PC-3 (cell line): ENCODE results near the gene RPL15. TPM values are rescaled to one million over a fixed set of nuclear protein-coding genes. Genes with fewer than 3 reads are reported as not detected.

Source experiments
- ATAC-seq: fragments of 200-7000 bp; cut with Tn5 transposase; 2 replicates; pipeline ENCODE4 v1.9.1; 2020; ENCODE audit warnings: mild to moderate bottlenecking, moderate library complexity
- BruUV-seq: library from RNA; stranded (reverse); fragments of 400-500 nt; replicated peaks from 2 replicates; lab custom pipeline; 2021; lab: Mats Ljungman, UMichigan
- CTCF ChIA-PET: fragments of 300-600 bp; sonication (Branson Sonifier 250); formaldehyde crosslinking; loops from one replicate; lab custom pipeline; 2022; ENCODE audit warnings: antibody characterized with exemption; lab: Charles Lee
- POLR2A ChIA-PET: fragments of 300-600 bp; sonication (Branson Sonifier 250); formaldehyde crosslinking; loops from one replicate; lab custom pipeline; 2022; ENCODE audit warnings: antibody characterized with exemption; ENCODE audit not compliant: unreplicated experiment; lab: Charles Lee
- DNase-seq: peaks from one replicate; pipeline ENCODE4 v3.0.0-alpha.2; 2015
- H2AFZ ChIP-seq: fragments of 300-600 bp; sonication (generic); 2 replicates; pipeline ENCODE4 v1.6.0; 2016; ENCODE audit warnings: antibody characterized with exemption, low read length
- H3F3A ChIP-seq: fragments of 300-600 bp; sonication (generic); one replicate; pipeline ENCODE4 v1.6.0; 2017; ENCODE audit warnings: antibody characterized with exemption, low read length, control low read depth, mild to moderate bottlenecking; ENCODE audit not compliant: unreplicated experiment
- H3K27ac ChIP-seq: fragments of 300-600 bp; sonication (generic); 2 replicates; pipeline ENCODE4 v1.5.1; 2016; ENCODE audit warnings: mild to moderate bottlenecking, low read length
- H3K27me3 ChIP-seq: fragments of 300-600 bp; sonication (generic); 2 replicates; pipeline ENCODE4 v1.6.1; 2016; ENCODE audit warnings: low read length, mixed read lengths
- H3K36me3 ChIP-seq: fragments of 300-600 bp; sonication (generic); 2 replicates; pipeline ENCODE4 v1.6.1; 2016; ENCODE audit warnings: low read depth, mixed run types, low read length, mixed read lengths
- H3K4me1 ChIP-seq: fragments of 300-600 bp; sonication (generic); 2 replicates; pipeline ENCODE4 v1.5.1; 2016; ENCODE audit warnings: low read length; ENCODE audit not compliant: insufficient read depth
- H3K4me2 ChIP-seq: fragments of 300-600 bp; sonication (generic); 2 replicates; pipeline ENCODE4 v1.6.0; 2016; ENCODE audit warnings: low read length
- H3K4me3 ChIP-seq: fragments of 300-600 bp; sonication (generic); 2 replicates; pipeline ENCODE4 v1.5.1; 2016; ENCODE audit warnings: mild to moderate bottlenecking, low read length, mixed read lengths
- H3K79me2 ChIP-seq: fragments of 300-600 bp; sonication (generic); 2 replicates; pipeline ENCODE4 v1.6.1; 2017; ENCODE audit warnings: low read length, mixed read lengths
- H3K9ac ChIP-seq: fragments of 300-600 bp; sonication (generic); 2 replicates; pipeline ENCODE4 v1.6.0; 2016; ENCODE audit warnings: mild to moderate bottlenecking, low read length
- H3K9me2 ChIP-seq: fragments of 300-600 bp; sonication (generic); replicated peaks from 2 replicates; pipeline ENCODE4 v1.6.1; 2016; ENCODE audit warnings: mixed run types, low read length, mixed read lengths
- H3K9me3 ChIP-seq: fragments of 300-600 bp; sonication (generic); 2 replicates; pipeline ENCODE4 v1.6.1; 2016; ENCODE audit warnings: low read length, mixed read lengths
- H4K20me1 ChIP-seq: fragments of 300-600 bp; sonication (generic); 2 replicates; pipeline ENCODE4 v1.6.1; 2016; ENCODE audit warnings: low read length, mixed read lengths
- EZH2 ChIP-seq: fragments of 300-600 bp; sonication (generic); IDR thresholded peaks from one replicate; pipeline ENCODE4 v1.6.1; 2017; ENCODE audit warnings: antibody characterized with exemption, mild to moderate bottlenecking, low read length; ENCODE audit not compliant: unreplicated experiment
- EZH2phosphoT487 ChIP-seq: fragments of 300-600 bp; sonication (generic); IDR thresholded peaks from 2 replicates; pipeline ENCODE4 v1.6.1; 2018; ENCODE audit warnings: mild to moderate bottlenecking, antibody characterized with exemption, low read length, borderline replicate concordance
- intact Hi-C: fragments of 100-400 bp; cut with micrococcal nuclease; formaldehyde crosslinking; loops from 2 replicates; pipeline ENCODE4 v1.9.0; 2023
- total RNA-seq: library from RNA; depleted of rRNA; stranded (reverse); fragments of >200 nt; gene quantifications from 2 replicates; pipeline ENCODE4 v1.2.3, GENCODE V29; 2014
- TF ChIP-seq, protein P1 (sequence below): fragments of 300-600 bp; sonication (generic); conservative IDR thresholded peaks from 2 replicates; pipeline ENCODE4 v1.5.1; 2017; ENCODE audit warnings: antibody characterized with exemption, low read depth, mild to moderate bottlenecking, low read length

The RPL15 gene
- total RNA-seq, 1 experiment from 2014 or later = 1,904 TPM

- intact Hi-C loops = no loop called here
These were observed 30.6 kb upstream of the RPL15 start for GRCh38 chr3:23886311-23886710.

DNA sequence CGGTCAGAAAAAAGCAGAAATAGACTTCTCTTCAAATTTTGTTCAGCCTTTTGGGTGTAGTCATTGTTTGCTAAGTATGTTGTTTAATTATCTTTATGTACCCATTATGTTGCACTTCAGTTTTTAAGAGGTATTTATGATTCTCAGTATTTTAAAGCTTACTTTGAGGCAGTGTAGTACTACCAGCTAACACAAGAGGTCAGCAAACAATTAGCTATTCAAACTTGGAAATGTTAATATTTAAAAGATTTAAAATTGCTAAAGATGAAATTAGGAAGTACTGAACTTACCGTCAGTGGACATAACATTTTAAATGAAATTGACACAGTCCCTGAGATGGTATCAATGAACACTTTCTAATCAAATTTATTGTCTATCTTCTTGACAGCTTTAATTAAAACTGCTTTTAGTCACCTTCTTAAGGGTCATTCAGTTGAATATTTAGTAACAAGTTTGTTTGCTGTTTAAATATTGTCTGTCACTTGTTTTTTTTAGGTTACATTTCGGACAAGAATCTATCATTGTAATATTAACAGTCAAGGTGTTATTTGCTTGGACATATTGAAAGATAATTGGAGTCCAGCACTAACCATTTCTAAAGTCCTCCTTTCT, 28.2 kb upstream of the RPL15 start:
- Histone ChIP-seq H3F3A (no peaks in the 10 kb centered on the region), H2AFZ (no peak overlapping the region), H3K9me3 (no peaks in the 10 kb centered on the region), H3K27me3 (no peaks in the 10 kb centered on the region), H3K9ac (no peak overlapping the region), H3K79me2 (peaks cover 32% of the 10 kb centered on the region), H3K4me3 (no peak overlapping the region), H3K4me1 (peaks cover 8% of the 10 kb centered on the region; the same call in 1 of the 2 replicates), H3K4me2 (no peak overlapping the region), H3K27ac (no peak overlapping the region), H3K9me2 (no peaks in the 10 kb centered on the region), H4K20me1 (peaks cover 17% of the 10 kb centered on the region), H3K36me3 (peaks cover 45% of the 10 kb centered on the region; the same call in 1 of the 2 replicates)
- intact Hi-C loops = loop anchor here (1.0 kb wide), 1 partner anchor 71 kb away; no protein-coding TSS in a partner anchor
- POLR2A ChIA-PET = interaction anchor here (0.6 kb wide), 1 partner anchor 28 kb away, joined by 4 read pairs; the partner anchor contains the start of genes NKIRAS1 and RPL15
- TF ChIP-seq, protein P1, sequence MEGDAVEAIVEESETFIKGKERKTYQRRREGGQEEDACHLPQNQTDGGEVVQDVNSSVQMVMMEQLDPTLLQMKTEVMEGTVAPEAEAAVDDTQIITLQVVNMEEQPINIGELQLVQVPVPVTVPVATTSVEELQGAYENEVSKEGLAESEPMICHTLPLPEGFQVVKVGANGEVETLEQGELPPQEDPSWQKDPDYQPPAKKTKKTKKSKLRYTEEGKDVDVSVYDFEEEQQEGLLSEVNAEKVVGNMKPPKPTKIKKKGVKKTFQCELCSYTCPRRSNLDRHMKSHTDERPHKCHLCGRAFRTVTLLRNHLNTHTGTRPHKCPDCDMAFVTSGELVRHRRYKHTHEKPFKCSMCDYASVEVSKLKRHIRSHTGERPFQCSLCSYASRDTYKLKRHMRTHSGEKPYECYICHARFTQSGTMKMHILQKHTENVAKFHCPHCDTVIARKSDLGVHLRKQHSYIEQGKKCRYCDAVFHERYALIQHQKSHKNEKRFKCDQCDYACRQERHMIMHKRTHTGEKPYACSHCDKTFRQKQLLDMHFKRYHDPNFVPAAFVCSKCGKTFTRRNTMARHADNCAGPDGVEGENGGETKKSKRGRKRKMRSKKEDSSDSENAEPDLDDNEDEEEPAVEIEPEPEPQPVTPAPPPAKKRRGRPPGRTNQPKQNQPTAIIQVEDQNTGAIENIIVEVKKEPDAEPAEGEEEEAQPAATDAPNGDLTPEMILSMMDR = peak; percentile 93
- TF ChIP-seq EZH2phosphoT487 = no peak
- no peak for TF ChIP-seq EZH2
- DNase-seq = peak; percentile 72
- CTCF ChIA-PET = interaction anchor here (0.6 to 1.0 kb wide), 8 partner anchors 10 to 795 kb away, joined by 3 to 6 read pairs (median 3); partner anchors contain the start of genes NKIRAS1 and RPL15
- peak; percentile 28; the same call in 1 of the 2 replicates for ATAC-seq
- no TSS peak for BruUV-seq

More at GRCh38 chr3:23886311-23886710, 30.6 kb upstream of the RPL15 start:
- CTCF ChIA-PET = no interaction called here
- no peak overlapping the region for H3K4me2 ChIP-seq
- no peaks in the 10 kb centered on the region for H3K27me3 ChIP-seq
- POLR2A ChIA-PET = no interaction called here
- H3K4me1 ChIP-seq = peaks cover 8% of the 10 kb centered on the region; the same call in 1 of the 2 replicates
- TF ChIP-seq EZH2 (no peak), EZH2phosphoT487 (no peak)
- TF ChIP-seq, protein P1 = no peak
- no peak overlapping the region for H3K27ac ChIP-seq
- no peak for ATAC-seq
- no peaks in the 10 kb centered on the region for H3K9me3 ChIP-seq
- H2AFZ ChIP-seq = no peak overlapping the region
- peaks cover 17% of the 10 kb centered on the region for H4K20me1 ChIP-seq
- no peak for DNase-seq
- H3K9me2 ChIP-seq = no peaks in the 10 kb centered on the region
- no peak overlapping the region for H3K9ac ChIP-seq
- H3K4me3 ChIP-seq = no peak overlapping the region
- H3K36me3 ChIP-seq = peaks cover 32% of the 10 kb centered on the region; the same call in 1 of the 2 replicates
- peaks cover 42% of the 10 kb centered on the region for H3K79me2 ChIP-seq
- no peaks in the 10 kb centered on the region for H3F3A ChIP-seq
- no TSS peak for BruUV-seq

DNA sequence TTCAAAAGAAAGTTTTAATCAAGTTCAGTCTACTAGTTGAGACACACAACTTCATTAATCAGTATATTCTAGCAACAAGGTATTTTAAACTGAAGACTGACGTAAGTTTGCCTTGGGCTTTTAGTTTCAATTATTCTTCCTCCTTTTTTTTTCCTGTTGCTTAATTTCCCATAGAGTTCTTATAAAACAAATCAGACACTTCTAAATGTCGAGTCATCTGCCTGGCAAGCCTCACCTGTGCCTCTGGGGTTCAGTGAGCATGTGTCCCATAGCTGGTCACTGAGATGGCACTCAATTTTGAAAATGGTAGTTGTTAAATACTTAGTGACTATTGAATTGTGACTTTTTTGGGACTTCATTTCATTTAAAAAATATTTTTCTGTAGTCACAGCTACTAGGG, 27.5 kb upstream of the RPL15 start:
- H3K36me3 ChIP-seq = peaks cover 45% of the 10 kb centered on the region; the same call in 1 of the 2 replicates
- no peak overlapping the region for H3K4me3 ChIP-seq
- ChIA-PET POLR2A (no interaction called here), CTCF (no interaction called here)
- no peak overlapping the region for H3K4me2 ChIP-seq
- DNase-seq = no peak
- no peak for ATAC-seq
- no peaks in the 10 kb centered on the region for H3K9me3 ChIP-seq
- peaks cover 8% of the 10 kb centered on the region; the same call in 1 of the 2 replicates for H3K4me1 ChIP-seq
- intact Hi-C loops = loop anchor here (1.0 kb wide), 1 partner anchor 70 kb away; no protein-coding TSS in a partner anchor
- H3K79me2 ChIP-seq = peaks cover 25% of the 10 kb centered on the region; the same call in 1 of the 2 replicates
- H4K20me1 ChIP-seq = peaks cover 11% of the 10 kb centered on the region
- TF ChIP-seq EZH2 = no peak
- TF ChIP-seq, protein P1 = no peak
- no peak for TF ChIP-seq EZH2phosphoT487
- no peak overlapping the region for H3K9ac ChIP-seq
- no peak overlapping the region for H3K27ac ChIP-seq
- BruUV-seq = no TSS peak
- no peaks in the 10 kb centered on the region for H3K27me3 ChIP-seq
- no peak overlapping the region for H2AFZ ChIP-seq
- no peaks in the 10 kb centered on the region for H3K9me2 ChIP-seq
- H3F3A ChIP-seq = no peaks in the 10 kb centered on the region
